Keratinocyte (primary cell): Measurements from ENCODE around the gene ADGRD1. TPM values are rescaled to one million over a fixed set of nuclear protein-coding genes. Genes with fewer than 3 reads are reported as not detected.

Experiments used
- DNase-seq: peaks from one replicate; pipeline ENCODE4 v3.0.0-alpha.2; 2011; ENCODE audit warnings: low read depth, missing footprints, low spot score
- FAIRE-seq: peaks from 2 replicates; lab custom pipeline; 2011; peaks lifted over from hg19 to GRCh38; lab: Jason Lieb, UNC
- H2AFZ ChIP-seq: 2 replicates; pipeline ENCODE4 v1.6.0; 2012; ENCODE audit warnings: low read length, control low read depth, inconsistent platforms; ENCODE audit not compliant: control insufficient read depth
- H3K27ac ChIP-seq: 2 replicates; pipeline ENCODE4 v1.5.1; 2011; ENCODE audit warnings: low read length; ENCODE audit not compliant: control insufficient read depth, insufficient read depth
- H3K27me3 ChIP-seq: 3 replicates; pipeline ENCODE4 v1.6.0; 2011; ENCODE audit warnings: low read length; ENCODE audit not compliant: control insufficient read depth, insufficient read depth; ENCODE audit errors: extremely low read depth
- H3K36me3 ChIP-seq, 2 experiments: 2 replicates in 1 of 2; 3 replicates in 1 of 2; pipeline ENCODE4 v1.5.1; 2011; ENCODE audit warnings: low read length in 2 of 2, mild to moderate bottlenecking in 1 of 2; ENCODE audit not compliant: control insufficient read depth in 2 of 2, insufficient read depth in 2 of 2; ENCODE audit errors: extremely low read depth in 1 of 2
- H3K4me1 ChIP-seq: 3 replicates; pipeline ENCODE4 v1.5.1; 2011; ENCODE audit warnings: low read length; ENCODE audit not compliant: control insufficient read depth, insufficient read depth; ENCODE audit errors: extremely low read depth
- H3K4me2 ChIP-seq: 3 replicates; pipeline ENCODE4 v1.6.0; 2011; ENCODE audit warnings: low read depth, low read length; ENCODE audit not compliant: control insufficient read depth, insufficient read depth; ENCODE audit errors: extremely low read depth
- H3K4me3 ChIP-seq, 3 experiments: fragments of 200-600 bp in 1 of 3; sonication (generic) in 1 of 3; 2 replicates in 2 of 3; 3 replicates in 1 of 3; pipeline ENCODE4 v1.5.1; 2011 to 2016; ENCODE audit warnings: low read length in 3 of 3, mild to moderate bottlenecking in 3 of 3, control low read depth in 2 of 3, inconsistent platforms in 1 of 3, low read depth in 1 of 3, mixed read lengths in 1 of 3, mixed run types in 1 of 3, moderate library complexity in 1 of 3; ENCODE audit not compliant: control insufficient read depth in 2 of 3, insufficient read depth in 2 of 3; ENCODE audit errors: extremely low read depth in 1 of 3
- H3K79me2 ChIP-seq: 2 replicates; pipeline ENCODE4 v1.6.0; 2012; ENCODE audit warnings: low read length; ENCODE audit not compliant: control insufficient read depth, insufficient read depth
- H3K9ac ChIP-seq: 3 replicates; pipeline ENCODE4 v1.6.0; 2011; ENCODE audit warnings: low read length; ENCODE audit not compliant: control insufficient read depth, insufficient read depth; ENCODE audit errors: extremely low read depth
- H3K9me1 ChIP-seq: 3 replicates; pipeline ENCODE4 v1.6.0; 2011; ENCODE audit warnings: low read length; ENCODE audit not compliant: control insufficient read depth, insufficient read depth; ENCODE audit errors: extremely low read depth
- H3K9me3 ChIP-seq: 2 replicates; pipeline ENCODE4 v1.5.1; 2012; ENCODE audit warnings: low read depth, low read length; ENCODE audit not compliant: control insufficient read depth
- H4K20me1 ChIP-seq: 3 replicates; pipeline ENCODE4 v1.6.0; 2011; ENCODE audit warnings: low read length; ENCODE audit not compliant: control insufficient read depth, insufficient read depth; ENCODE audit errors: extremely low read depth
- EZH2 ChIP-seq: IDR thresholded peaks from one replicate; pipeline ENCODE4 v1.6.1; 2012; ENCODE audit warnings: inconsistent platforms, mild to moderate bottlenecking, low read length, moderate library complexity
- dilution Hi-C: fragments of 300-500 bp; cut with MboI; formaldehyde crosslinking; loops from one replicate; pipeline ENCODE4 v1.7.0; 2020; ENCODE audit warnings: low sequenced_read_pairs; ENCODE audit not compliant: extremely low pct_ligation_motif_present
- polyA plus RNA-seq, 5 experiments: library from polyadenylated mRNA; depleted of rRNA in 3 of 5; stranded (reverse) in 3 of 5; stranded (forward) in 1 of 5; unstranded in 1 of 5; fragments of >200 nt; gene quantifications; 1 replicate in 1 of 5; 2 replicates in 3 of 5; 3 replicates in 1 of 5; pipeline versions ENCODE4 v1.2.1 to v1.2.3, GENCODE V29; 2011 to 2012; ENCODE audit warnings: missing spikeins in 2 of 5, low read depth in 1 of 5, low replicate concordance in 1 of 5
- TF ChIP-seq, protein P1 (sequence below), 3 experiments: IDR thresholded peaks in 1 of 3; conservative IDR thresholded peaks in 1 of 3; optimal IDR thresholded peaks in 1 of 3; 2 replicates in 2 of 3; 3 replicates in 1 of 3; pipeline versions ENCODE3 to v1.5.1; 2011; ENCODE audit warnings: low read length in 3 of 3, mild to moderate bottlenecking in 3 of 3, moderate library complexity in 2 of 3, control low read depth in 1 of 3, inconsistent platforms in 1 of 3; ENCODE audit not compliant: insufficient read depth in 2 of 3; ENCODE audit errors: extremely low read depth in 1 of 3

Gene ADGRD1
- polyA plus RNA-seq, 1 donor (not counting 4 experiments of a cell fraction or from before 2014, with no cell fraction given): not detected

DNA sequence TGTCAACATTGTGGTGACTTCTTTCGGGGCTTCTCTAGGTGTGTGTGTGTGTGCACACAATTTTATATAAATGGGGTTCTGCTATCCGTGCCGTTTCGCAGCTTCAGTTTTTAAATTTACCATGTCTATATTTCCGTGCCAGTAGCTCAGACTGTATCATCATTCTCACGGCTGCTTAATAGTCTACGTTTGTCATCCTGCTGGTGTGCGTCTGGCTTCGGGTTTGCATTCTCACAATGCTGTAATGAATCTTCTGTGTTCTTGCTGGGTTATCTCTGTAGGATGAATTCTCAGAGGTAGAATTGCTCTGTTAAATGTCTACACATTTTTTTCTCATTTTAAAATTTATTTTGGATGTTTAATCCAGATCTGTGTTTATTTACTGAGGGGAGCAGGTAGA lies 73.6 kb downstream of the ADGRD1 start:
- Histone ChIP-seq H3K9me3 (no peaks in the 10 kb centered on the region), H3K79me2 (no peaks in the 10 kb centered on the region), H3K36me3 (no peaks in the 10 kb centered on the region), H3K27me3 (no peaks in the 10 kb centered on the region), H2AFZ (no peak overlapping the region), H3K9me1 (no peaks in the 10 kb centered on the region), H3K4me3 (no peak overlapping the region), H3K27ac (no peak overlapping the region), H4K20me1 (no peaks in the 10 kb centered on the region), H3K4me2 (no peak overlapping the region), H3K9ac (no peak overlapping the region), H3K4me1 (no peaks in the 10 kb centered on the region)
- no peak for TF ChIP-seq EZH2
- TF ChIP-seq, protein P1, sequence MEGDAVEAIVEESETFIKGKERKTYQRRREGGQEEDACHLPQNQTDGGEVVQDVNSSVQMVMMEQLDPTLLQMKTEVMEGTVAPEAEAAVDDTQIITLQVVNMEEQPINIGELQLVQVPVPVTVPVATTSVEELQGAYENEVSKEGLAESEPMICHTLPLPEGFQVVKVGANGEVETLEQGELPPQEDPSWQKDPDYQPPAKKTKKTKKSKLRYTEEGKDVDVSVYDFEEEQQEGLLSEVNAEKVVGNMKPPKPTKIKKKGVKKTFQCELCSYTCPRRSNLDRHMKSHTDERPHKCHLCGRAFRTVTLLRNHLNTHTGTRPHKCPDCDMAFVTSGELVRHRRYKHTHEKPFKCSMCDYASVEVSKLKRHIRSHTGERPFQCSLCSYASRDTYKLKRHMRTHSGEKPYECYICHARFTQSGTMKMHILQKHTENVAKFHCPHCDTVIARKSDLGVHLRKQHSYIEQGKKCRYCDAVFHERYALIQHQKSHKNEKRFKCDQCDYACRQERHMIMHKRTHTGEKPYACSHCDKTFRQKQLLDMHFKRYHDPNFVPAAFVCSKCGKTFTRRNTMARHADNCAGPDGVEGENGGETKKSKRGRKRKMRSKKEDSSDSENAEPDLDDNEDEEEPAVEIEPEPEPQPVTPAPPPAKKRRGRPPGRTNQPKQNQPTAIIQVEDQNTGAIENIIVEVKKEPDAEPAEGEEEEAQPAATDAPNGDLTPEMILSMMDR (optimal IDR thresholded peaks at IDR 0.05 in 1 of 3, IDR thresholded peaks at IDR 0.05 in 1 of 3, conservative IDR thresholded peaks at IDR 0.05 in 1 of 3; ENCODE audit: extremely low read depth in 1 of 3, insufficient read depth in 2 of 3, low read length in 3 of 3): no peak
- dilution Hi-C loops: no loop called here
- FAIRE-seq (no peak), DNase-seq (no peak)

DNA sequence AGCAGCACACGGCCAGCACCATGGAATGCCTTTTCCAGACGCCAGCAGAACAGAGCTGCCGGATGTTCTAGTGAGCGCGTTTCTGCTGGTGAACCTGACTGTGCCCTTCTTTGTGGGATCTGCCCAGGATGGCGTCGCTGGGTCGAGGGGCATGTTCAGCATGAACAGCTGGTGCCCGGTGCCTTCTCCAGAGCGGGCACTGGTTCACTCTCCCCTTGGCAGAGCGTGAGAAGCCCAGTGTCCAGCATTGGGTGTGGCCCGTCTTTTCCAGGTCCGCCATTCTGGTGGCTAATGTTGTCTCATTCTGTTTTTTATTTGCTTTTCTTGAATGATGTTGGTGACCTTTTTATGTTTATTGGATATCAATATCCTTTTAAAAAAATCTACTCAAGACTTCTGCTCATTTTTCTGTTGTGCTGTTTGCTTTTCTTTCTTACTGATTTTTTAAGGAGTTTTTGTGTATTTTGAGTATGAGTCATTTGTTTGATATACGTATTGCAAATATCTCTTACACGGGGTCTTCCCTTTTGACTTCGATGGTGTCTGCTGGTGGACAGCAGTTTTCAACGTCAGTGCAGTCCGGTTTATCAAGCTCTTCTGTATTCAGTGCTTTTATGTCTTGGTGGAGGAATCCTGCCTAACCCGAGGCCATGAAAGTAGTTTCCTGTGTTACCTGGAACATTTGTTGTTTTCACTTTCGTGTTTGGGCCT lies 74.3 kb downstream of the ADGRD1 start:
- no peak for FAIRE-seq
- H3K27ac ChIP-seq: no peak overlapping the region
- dilution Hi-C loops: no loop called here
- H3K9ac ChIP-seq: no peak overlapping the region
- H3K4me2 ChIP-seq: peak overlapping the region; percentile 22
- TF ChIP-seq, protein P1 (optimal IDR thresholded peaks at IDR 0.05 in 1 of 3, IDR thresholded peaks at IDR 0.05 in 1 of 3, conservative IDR thresholded peaks at IDR 0.05 in 1 of 3; ENCODE audit: extremely low read depth in 1 of 3, insufficient read depth in 2 of 3, low read length in 3 of 3): no peak
- TF ChIP-seq EZH2: no peak
- no peaks in the 10 kb centered on the region for H3K36me3 ChIP-seq
- H3K4me3 ChIP-seq: no peak overlapping the region
- H4K20me1 ChIP-seq: no peaks in the 10 kb centered on the region
- no peaks in the 10 kb centered on the region for H3K27me3 ChIP-seq
- no peak for DNase-seq
- no peaks in the 10 kb centered on the region for H3K4me1 ChIP-seq
- H2AFZ ChIP-seq: no peak overlapping the region
- H3K9me1 ChIP-seq: no peaks in the 10 kb centered on the region
- no peaks in the 10 kb centered on the region for H3K79me2 ChIP-seq
- H3K9me3 ChIP-seq: no peaks in the 10 kb centered on the region
